Measurements from ENCODE around the gene STK11. TPM values are rescaled to one million over a fixed set of nuclear protein-coding genes. Genes with fewer than 3 reads are reported as not detected.

Gene STK11
- total and polyA plus RNA-seq, 2 donors = 31.7 to 56.5 TPM

- 91% methylated on average over 61 of the region's 61 CpGs for WGBS
- no peak overlapping the region for H3K27ac ChIP-seq (ENCODE audit: low read depth)
- no peak for DNase-seq (ENCODE audit: extremely low spot score)
Observed at GRCh38 chr19:1229924-1230782, 24.6 kb downstream of the STK11 start.

GRCh38 chr19:1230783-1231489 is 25.4 kb downstream of the STK11 start:
- H3K4me1 ChIP-seq (ENCODE audit: insufficient read depth) = no peaks in the 10 kb centered on the region
- no peak for DNase-seq (ENCODE audit: extremely low spot score)
- peaks cover 7% of the 10 kb centered on the region for H3K36me3 ChIP-seq (ENCODE audit: insufficient read depth)
- no peak overlapping the region for H3K4me3 ChIP-seq (ENCODE audit: low read depth, low read length)
- H3K27ac ChIP-seq (ENCODE audit: low read depth) = no peak overlapping the region
- 75% methylated on average over 38 of the region's 38 CpGs for WGBS

More at GRCh38 chr19:1229924-1230782, 24.6 kb downstream of the STK11 start:
- H3K4me3 ChIP-seq (ENCODE audit: low read depth, low read length) = no peak overlapping the region
- no peaks in the 10 kb centered on the region for H3K4me1 ChIP-seq (ENCODE audit: insufficient read depth)
- peaks cover 7% of the 10 kb centered on the region for H3K36me3 ChIP-seq (ENCODE audit: insufficient read depth)

GRCh38 chr19:1231729-1232637 is 26.4 kb downstream of the STK11 start:
- Histone ChIP-seq H3K36me3 (ENCODE audit: insufficient read depth) (peaks cover 4% of the 10 kb centered on the region), H3K27ac (ENCODE audit: low read depth) (no peak overlapping the region), H3K4me1 (ENCODE audit: insufficient read depth) (no peaks in the 10 kb centered on the region), H3K4me3 (ENCODE audit: low read depth, low read length) (no peak overlapping the region)
- 75% methylated on average over 15 of the region's 15 CpGs for WGBS
- DNase-seq (ENCODE audit: extremely low spot score) = no peak

DNA sequence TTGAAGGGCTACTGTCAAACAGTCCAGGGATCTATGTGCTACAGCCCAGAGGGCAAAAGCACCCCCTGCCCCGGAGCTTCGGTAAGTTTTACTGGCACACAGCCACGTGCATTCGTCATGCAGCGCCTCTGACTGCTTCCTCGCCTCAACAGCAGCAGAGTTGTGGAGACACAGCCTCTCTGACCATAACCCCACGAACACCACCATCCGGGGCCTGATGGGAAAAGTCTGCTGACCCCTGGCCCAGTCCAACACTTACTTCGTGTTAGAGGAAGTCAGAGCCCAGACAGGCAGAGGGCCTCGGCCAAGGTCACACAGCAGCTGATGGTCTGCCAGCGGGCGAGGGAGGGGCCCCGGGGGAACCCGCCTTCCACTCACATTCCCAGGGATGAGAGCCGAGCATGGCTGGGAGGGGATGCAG is 27.1 kb downstream of the STK11 start:
- no peak for DNase-seq (ENCODE audit: extremely low spot score)
- Histone ChIP-seq H3K36me3 (ENCODE audit: insufficient read depth) (peaks cover 3% of the 10 kb centered on the region), H3K4me1 (ENCODE audit: insufficient read depth) (no peaks in the 10 kb centered on the region), H3K27ac (ENCODE audit: low read depth) (no peak overlapping the region), H3K4me3 (ENCODE audit: low read depth, low read length) (no peak overlapping the region)
- 32% methylated on average over 15 of the region's 15 CpGs for WGBS

GRCh38 chr19:1233115-1233667 is 27.6 kb downstream of the STK11 start:
- no peaks in the 10 kb centered on the region for H3K36me3 ChIP-seq (ENCODE audit: insufficient read depth)
- no peak for DNase-seq (ENCODE audit: extremely low spot score)
- H3K4me1 ChIP-seq (ENCODE audit: insufficient read depth) = no peaks in the 10 kb centered on the region
- no peak overlapping the region for H3K27ac ChIP-seq (ENCODE audit: low read depth)
- 86% methylated on average over 24 of the region's 24 CpGs for WGBS
- no peak overlapping the region for H3K4me3 ChIP-seq (ENCODE audit: low read depth, low read length)

GRCh38 chr19:1234051-1234954 is 28.7 kb downstream of the STK11 start:
- Histone ChIP-seq H3K4me1 (ENCODE audit: insufficient read depth) (no peaks in the 10 kb centered on the region), H3K4me3 (ENCODE audit: low read depth, low read length) (no peak overlapping the region), H3K27ac (ENCODE audit: low read depth) (no peak overlapping the region), H3K36me3 (ENCODE audit: insufficient read depth) (no peaks in the 10 kb centered on the region)
- DNase-seq (ENCODE audit: extremely low spot score) = no peak
- 94% methylated on average over 45 of the region's 45 CpGs for WGBS

GRCh38 chr19:1234955-1235380 is 29.4 kb downstream of the STK11 start:
- DNase-seq (ENCODE audit: extremely low spot score) = no peak
- no peaks in the 10 kb centered on the region for H3K4me1 ChIP-seq (ENCODE audit: insufficient read depth)
- WGBS = 94% methylated on average over 43 of the region's 43 CpGs
- no peak overlapping the region for H3K27ac ChIP-seq (ENCODE audit: low read depth)
- no peaks in the 10 kb centered on the region for H3K36me3 ChIP-seq (ENCODE audit: insufficient read depth)
- H3K4me3 ChIP-seq (ENCODE audit: low read depth, low read length) = no peak overlapping the region

DNA sequence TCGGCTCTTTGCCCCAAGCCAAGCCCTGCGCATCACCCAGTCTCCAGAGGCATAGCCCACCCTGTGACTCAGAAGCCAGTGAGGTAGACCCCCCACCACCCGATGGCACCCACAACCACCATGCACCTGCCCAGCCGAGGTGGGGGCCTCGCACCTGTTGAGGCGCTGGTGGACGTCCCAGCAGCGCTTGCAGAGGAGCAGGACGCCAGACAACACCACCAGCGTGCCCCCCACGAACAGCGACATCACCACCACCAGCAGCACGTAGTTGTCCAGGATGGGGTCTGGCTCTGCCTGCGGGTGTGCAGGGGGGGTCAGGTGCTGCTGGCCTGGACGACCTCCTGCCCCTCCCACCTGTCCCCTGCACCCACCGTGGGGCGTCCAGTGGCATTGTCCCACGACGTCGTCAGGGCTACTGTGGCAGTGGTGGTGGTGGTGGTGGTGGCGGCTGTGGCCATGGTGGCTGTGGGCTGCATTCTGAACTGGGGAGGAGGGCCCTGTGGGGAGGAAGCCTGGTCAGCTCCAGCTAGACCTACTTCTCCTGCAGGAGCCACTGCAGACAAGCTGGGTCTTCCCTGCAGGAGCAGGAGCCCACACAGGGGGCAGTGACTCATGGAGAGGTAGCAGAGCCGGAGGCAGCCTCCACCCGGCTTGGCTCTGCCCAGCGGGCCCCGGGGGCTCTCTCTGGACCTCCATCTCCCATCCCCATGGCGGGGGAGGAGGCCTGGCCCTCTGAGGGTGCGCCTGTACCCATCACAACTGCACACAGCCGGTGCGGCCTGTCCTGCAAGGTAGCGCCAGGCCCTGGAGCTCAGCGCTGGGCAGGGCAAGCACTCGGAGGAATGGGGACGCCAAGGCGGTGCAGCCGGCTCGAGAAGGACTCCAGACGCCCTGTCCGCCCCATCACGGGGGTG is 30.3 kb downstream of the STK11 start:
- Histone ChIP-seq H3K36me3 (ENCODE audit: insufficient read depth) (no peaks in the 10 kb centered on the region), H3K4me1 (ENCODE audit: insufficient read depth) (no peaks in the 10 kb centered on the region), H3K4me3 (ENCODE audit: low read depth, low read length) (no peak overlapping the region), H3K27ac (ENCODE audit: low read depth) (no peak overlapping the region)
- WGBS = 78% methylated on average over 39 of the region's 39 CpGs
- no peak for DNase-seq (ENCODE audit: extremely low spot score)

DNA sequence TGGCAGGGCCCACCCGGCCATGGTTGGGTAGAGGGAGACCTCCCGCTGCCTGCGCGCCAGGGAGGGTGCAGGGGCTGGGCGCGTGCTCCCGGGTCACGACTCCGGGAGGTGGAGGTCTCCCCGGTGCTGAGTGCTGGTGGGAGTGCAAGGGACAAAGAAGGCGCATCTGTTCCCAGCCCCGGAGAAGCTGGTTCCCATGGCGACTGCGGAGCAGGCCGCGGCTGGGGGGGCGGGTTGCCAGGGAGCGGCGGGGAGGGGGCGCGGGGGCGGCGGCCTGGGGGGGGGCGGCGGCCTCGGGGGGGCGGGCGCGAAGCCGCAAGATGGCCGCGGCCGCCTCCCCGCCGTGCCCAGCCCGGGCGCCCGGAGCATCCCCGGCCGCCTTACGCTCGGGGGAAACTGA is 31.0 kb downstream of the STK11 start:
- no peaks in the 10 kb centered on the region for H3K4me1 ChIP-seq (ENCODE audit: insufficient read depth)
- peak overlapping the region; percentile 46 for H3K4me3 ChIP-seq (ENCODE audit: low read depth, low read length)
- no peak overlapping the region for H3K27ac ChIP-seq (ENCODE audit: low read depth)
- 11% methylated on average over 42 of the region's 42 CpGs for WGBS
- no peak for DNase-seq (ENCODE audit: extremely low spot score)
- no peaks in the 10 kb centered on the region for H3K36me3 ChIP-seq (ENCODE audit: insufficient read depth)

- no peaks in the 10 kb centered on the region for H3K4me1 ChIP-seq (ENCODE audit: insufficient read depth)
- H3K4me3 ChIP-seq (ENCODE audit: low read depth, low read length) = peak overlapping the region; percentile 46
- H3K27ac ChIP-seq (ENCODE audit: low read depth) = no peak overlapping the region
- H3K36me3 ChIP-seq (ENCODE audit: insufficient read depth) = no peaks in the 10 kb centered on the region
- DNase-seq (ENCODE audit: extremely low spot score) = no peak
- WGBS = 1% methylated on average over 60 of the region's 60 CpGs
Observed at GRCh38 chr19:1237027-1237659, 31.6 kb downstream of the STK11 start.

DNA sequence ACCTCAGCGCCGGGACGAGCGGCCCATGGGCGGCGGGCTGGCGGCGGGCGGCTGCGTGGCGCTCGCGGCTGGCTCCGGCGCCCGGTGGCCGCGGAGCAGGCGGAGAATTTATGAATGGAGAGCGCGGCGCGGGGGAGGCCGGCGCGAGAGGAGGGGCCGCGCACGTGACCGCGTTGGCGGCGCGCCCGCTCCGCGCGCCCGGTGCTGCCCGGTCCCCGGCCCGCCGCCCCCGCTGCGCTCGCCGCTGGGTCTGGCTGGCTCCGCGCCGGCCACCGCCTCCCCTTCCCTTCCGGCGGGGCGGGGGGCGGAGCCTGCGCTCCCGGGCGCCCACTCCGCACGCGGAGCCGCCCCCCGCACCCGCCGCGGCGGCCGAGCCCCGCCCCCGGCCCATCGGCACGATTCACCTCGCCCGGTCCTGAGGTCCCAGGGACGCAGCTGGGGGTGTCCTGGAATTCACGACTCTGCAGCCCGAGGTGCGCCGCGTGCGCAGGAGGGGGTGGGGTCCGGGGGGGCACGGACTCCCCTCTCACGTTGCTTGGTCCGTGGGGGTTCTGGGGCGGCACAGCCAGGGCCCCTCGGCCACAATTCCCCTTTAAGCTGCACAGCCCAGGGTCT is 32.3 kb downstream of the STK11 start, which contains the start of gene CBARP:
TSS of gene CBARP (minus strand) at position 252 of the 615 bp plus-strand sequence. CDS start 1,905 bp downstream, outside the sequence.
- Histone ChIP-seq H3K4me1 (ENCODE audit: insufficient read depth) (no peaks in the 10 kb centered on the region), H3K4me3 (ENCODE audit: low read depth, low read length) (peak within 1 kb of the TSS; percentile 46), H3K27ac (ENCODE audit: low read depth) (no peak within 1 kb of the TSS), H3K36me3 (ENCODE audit: insufficient read depth) (no peaks in the 10 kb centered on the region)
- no peak for DNase-seq (ENCODE audit: extremely low spot score)
- WGBS = under 1% methylated on average over 84 of the region's 87 CpGs
